ENCODE results near the gene DNAJB8. TPM values are rescaled to one million over a fixed set of nuclear protein-coding genes. Genes with fewer than 3 reads are reported as not detected.

DNAJB8 gene
- total RNA-seq, 2 donors from 2014 or later: not detected

DNA sequence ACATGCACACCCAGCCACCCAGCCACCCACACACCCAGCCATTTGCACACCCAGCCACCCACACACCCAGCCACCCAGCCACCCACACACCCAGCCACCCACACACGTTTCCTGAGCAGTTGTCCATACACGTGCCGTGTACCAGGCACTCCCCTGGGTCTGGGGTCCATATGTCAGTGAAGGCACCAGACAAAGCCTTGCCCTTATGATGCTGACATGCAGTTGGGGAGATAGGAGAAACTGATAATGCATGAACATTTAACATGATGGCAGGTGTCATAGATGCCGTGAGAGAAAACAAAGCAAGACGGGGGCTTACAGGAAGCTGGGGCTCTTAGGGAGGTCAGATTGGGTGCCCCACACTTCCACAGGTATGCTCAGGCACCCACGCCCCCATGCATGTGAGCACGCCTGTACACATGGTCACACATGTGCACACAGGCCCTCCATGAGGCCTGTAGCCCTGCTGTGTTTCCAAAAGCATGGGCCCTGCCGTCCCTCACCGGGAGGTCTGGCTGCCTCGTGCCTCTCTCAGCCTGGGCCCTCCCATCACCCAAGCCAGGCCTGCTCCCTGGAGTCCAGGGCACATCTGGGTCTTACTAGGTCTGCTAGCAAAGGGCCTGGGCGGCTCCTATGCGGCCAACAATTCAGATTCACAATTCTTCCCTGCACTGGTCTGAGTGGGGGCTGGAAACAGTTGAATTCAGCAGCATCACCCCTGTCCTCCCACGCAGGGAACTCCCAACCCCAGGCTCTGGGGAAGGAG is 3.6 kb upstream of the DNAJB8 start:
- Mint-ChIP-seq H3K4me3 (no peak overlapping the region), H3K9me3 (peaks cover 2% of the 10 kb centered on the region), H3K27ac (no peak overlapping the region), H3K36me3 (ENCODE audit: low read depth) (no peaks in the 10 kb centered on the region), H3K4me1 (peaks cover 24% of the 10 kb centered on the region), H3K27me3 (ENCODE audit: insufficient read depth) (peaks cover 96% of the 10 kb centered on the region)
- H3K27me3 ChIP-seq (ENCODE audit: control insufficient read depth, insufficient read depth, low read length, poor library complexity, severe bottlenecking): peaks cover 89% of the 10 kb centered on the region
- H3K27ac ChIP-seq (ENCODE audit: low read depth, low read length): no peak overlapping the region
- WGBS, 2 experiments (ENCODE audit: insufficient coverage in 1 of 2, insufficient read length in 1 of 2): 78 to 81% methylated on average over 10 to 13 of the region's 13 CpGs
- no peaks in the 10 kb centered on the region for H3K9me3 ChIP-seq (ENCODE audit: control insufficient read depth, low read length)
- H3K4me3 ChIP-seq (ENCODE audit: low read length): no peak overlapping the region
- TF ChIP-seq, protein P1, sequence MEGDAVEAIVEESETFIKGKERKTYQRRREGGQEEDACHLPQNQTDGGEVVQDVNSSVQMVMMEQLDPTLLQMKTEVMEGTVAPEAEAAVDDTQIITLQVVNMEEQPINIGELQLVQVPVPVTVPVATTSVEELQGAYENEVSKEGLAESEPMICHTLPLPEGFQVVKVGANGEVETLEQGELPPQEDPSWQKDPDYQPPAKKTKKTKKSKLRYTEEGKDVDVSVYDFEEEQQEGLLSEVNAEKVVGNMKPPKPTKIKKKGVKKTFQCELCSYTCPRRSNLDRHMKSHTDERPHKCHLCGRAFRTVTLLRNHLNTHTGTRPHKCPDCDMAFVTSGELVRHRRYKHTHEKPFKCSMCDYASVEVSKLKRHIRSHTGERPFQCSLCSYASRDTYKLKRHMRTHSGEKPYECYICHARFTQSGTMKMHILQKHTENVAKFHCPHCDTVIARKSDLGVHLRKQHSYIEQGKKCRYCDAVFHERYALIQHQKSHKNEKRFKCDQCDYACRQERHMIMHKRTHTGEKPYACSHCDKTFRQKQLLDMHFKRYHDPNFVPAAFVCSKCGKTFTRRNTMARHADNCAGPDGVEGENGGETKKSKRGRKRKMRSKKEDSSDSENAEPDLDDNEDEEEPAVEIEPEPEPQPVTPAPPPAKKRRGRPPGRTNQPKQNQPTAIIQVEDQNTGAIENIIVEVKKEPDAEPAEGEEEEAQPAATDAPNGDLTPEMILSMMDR (conservative IDR thresholded peaks at IDR 0.05): no peak
- H3K9ac ChIP-seq (ENCODE audit: extremely low read depth, low read length, poor library complexity, severe bottlenecking): no peak overlapping the region
- peaks cover 6% of the 10 kb centered on the region for H3K4me1 ChIP-seq (ENCODE audit: control insufficient read depth, insufficient read depth, low read length)
- no peak for DNase-seq
- H3K36me3 ChIP-seq (ENCODE audit: control insufficient read depth, insufficient read depth, low read length): no peaks in the 10 kb centered on the region

GRCh38 chr3:128469556-128469955 is 2.9 kb upstream of the DNAJB8 start:
- H3K27ac Mint-ChIP-seq: no peak overlapping the region
- no peak overlapping the region for H3K9ac ChIP-seq (ENCODE audit: extremely low read depth, low read length, poor library complexity, severe bottlenecking)

GRCh38 chr3:128468791-128469527 is 2.3 kb upstream of the DNAJB8 start:
- H3K27me3 Mint-ChIP-seq (ENCODE audit: insufficient read depth): peaks cover 96% of the 10 kb centered on the region
- Histone ChIP-seq H3K36me3 (ENCODE audit: control insufficient read depth, insufficient read depth, low read length) (no peaks in the 10 kb centered on the region), H3K27ac (ENCODE audit: low read depth, low read length) (no peak overlapping the region), H3K27me3 (ENCODE audit: control insufficient read depth, insufficient read depth, low read length, poor library complexity, severe bottlenecking) (peaks cover 89% of the 10 kb centered on the region), H3K4me3 (ENCODE audit: low read length) (no peak overlapping the region), H3K9me3 (ENCODE audit: control insufficient read depth, low read length) (no peaks in the 10 kb centered on the region), H3K9ac (ENCODE audit: extremely low read depth, low read length, poor library complexity, severe bottlenecking) (no peak overlapping the region), H3K4me1 (ENCODE audit: control insufficient read depth, insufficient read depth, low read length) (no peaks in the 10 kb centered on the region)
- H3K4me3 Mint-ChIP-seq: no peak overlapping the region
- H3K4me1 Mint-ChIP-seq: peaks cover 14% of the 10 kb centered on the region
- TF ChIP-seq, protein P1 (conservative IDR thresholded peaks at IDR 0.05): no peak
- 87 to 94% methylated on average over 4 to 10 of the region's 10 CpGs for WGBS, 2 experiments (ENCODE audit: insufficient coverage in 1 of 2, insufficient read length in 1 of 2)
- no peak for DNase-seq
- no peak overlapping the region for H3K27ac Mint-ChIP-seq
- peaks cover 2% of the 10 kb centered on the region for H3K9me3 Mint-ChIP-seq
- H3K36me3 Mint-ChIP-seq (ENCODE audit: low read depth): no peaks in the 10 kb centered on the region

More at GRCh38 chr3:128469556-128469955, 2.9 kb upstream of the DNAJB8 start:
- peaks cover 20% of the 10 kb centered on the region for H3K4me1 Mint-ChIP-seq
- H3K36me3 Mint-ChIP-seq (ENCODE audit: low read depth): no peaks in the 10 kb centered on the region
- Histone ChIP-seq H3K4me3 (ENCODE audit: low read length) (no peak overlapping the region), H3K4me1 (ENCODE audit: control insufficient read depth, insufficient read depth, low read length) (peaks cover 4% of the 10 kb centered on the region), H3K36me3 (ENCODE audit: control insufficient read depth, insufficient read depth, low read length) (no peaks in the 10 kb centered on the region), H3K27ac (ENCODE audit: low read depth, low read length) (no peak overlapping the region), H3K9me3 (ENCODE audit: control insufficient read depth, low read length) (no peaks in the 10 kb centered on the region), H3K27me3 (ENCODE audit: control insufficient read depth, insufficient read depth, low read length, poor library complexity, severe bottlenecking) (peaks cover 89% of the 10 kb centered on the region)
- peaks cover 96% of the 10 kb centered on the region for H3K27me3 Mint-ChIP-seq (ENCODE audit: insufficient read depth)
- WGBS, 2 experiments (ENCODE audit: insufficient coverage in 1 of 2, insufficient read length in 1 of 2): 88 to 100% methylated on average over 1 to 6 of the region's 6 CpGs
- no peak overlapping the region for H3K4me3 Mint-ChIP-seq
- TF ChIP-seq, protein P1 (conservative IDR thresholded peaks at IDR 0.05): no peak
- no peak for DNase-seq
- H3K9me3 Mint-ChIP-seq: peaks cover 2% of the 10 kb centered on the region
